Measurements from ENCODE around the gene BMP15. TPM values are rescaled to one million over a fixed set of nuclear protein-coding genes. Genes with fewer than 3 reads are reported as not detected.

Gene BMP15
- not detected in 5 replicates for total RNA-seq (2022; extraction: Qiagen RNA extraction)

DNA sequence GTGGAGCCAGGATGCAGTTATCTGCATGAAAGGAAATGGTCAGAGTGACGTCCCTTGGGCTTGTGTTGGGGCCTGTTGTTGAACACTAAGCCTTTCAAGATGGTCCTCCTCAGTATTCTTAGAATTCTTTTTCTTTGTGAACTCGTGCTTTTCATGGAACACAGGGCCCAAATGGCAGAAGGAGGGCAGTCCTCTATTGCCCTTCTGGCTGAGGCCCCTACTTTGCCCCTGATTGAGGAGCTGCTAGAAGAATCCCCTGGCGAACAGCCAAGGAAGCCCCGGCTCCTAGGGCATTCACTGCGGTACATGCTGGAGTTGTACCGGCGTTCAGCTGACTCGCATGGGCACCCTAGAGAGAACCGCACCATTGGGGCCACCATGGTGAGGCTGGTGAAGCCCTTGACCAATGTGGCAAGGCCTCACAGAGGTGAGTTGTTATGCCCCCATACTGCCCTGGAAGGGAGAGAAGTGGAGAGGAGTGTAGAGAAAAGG lies at the start of gene BMP15:
Gene BMP15 (plus strand): TSS at position 51 of the 492 bp plus-strand sequence. CDS start 49 bp downstream, at position 100.

Other genes starting within 250 kb of the BMP15 start
- not detected in 5 replicates for gene SHROOM4, start 96.5 kb upstream of the BMP15 start, total RNA-seq (2022; extraction: Qiagen RNA extraction)